HepG2 (cell line): ENCODE results near the gene SLC35E4. TPM values are rescaled to one million over a fixed set of nuclear protein-coding genes. Genes with fewer than 3 reads are reported as not detected.

Experiments used
- ATAC-seq: fragments of 200-7000 bp; cut with Tn5 transposase; 3 replicates; pipeline ENCODE4 v1.9.1; 2020; ENCODE audit warnings: mild to moderate bottlenecking, moderate library complexity
- BruUV-seq: library from RNA; stranded (reverse); fragments of 400-500 nt; replicated peaks from 2 replicates; lab custom pipeline; 2021; lab: Mats Ljungman, UMichigan
- CTCF ChIA-PET: fragments of 300-600 bp; formaldehyde crosslinking; extraction: SDS; loops from one replicate; lab custom pipeline; 2021; ENCODE audit warnings: low total read pairs, inconsistent platforms, low intra/inter-chr PET ratio; lab: Yijun Ruan, JAX
- POLR2A ChIA-PET: fragments of 350-600 bp; sonication (Branson Sonifier 250); formaldehyde crosslinking; loops from one replicate; lab custom pipeline; 2020; ENCODE audit warnings: antibody characterized with exemption, inconsistent platforms; lab: Yijun Ruan, JAX
- DNase-seq: peaks from one replicate; pipeline ENCODE4 v3.0.0-alpha.2; 2015; ENCODE audit warnings: low spot score
- FAIRE-seq: peaks from 3 replicates; lab custom pipeline; 2011; peaks lifted over from hg19 to GRCh38; lab: Jason Lieb, UNC
- H2AFZ ChIP-seq: one replicate; pipeline ENCODE4 v1.6.1; 2011; ENCODE audit warnings: low read length, inconsistent platforms
- H3K27ac ChIP-seq: fragments of 300-600 bp; 3 replicates; pipeline ENCODE4 v1.8.0; 2011; ENCODE audit warnings: mixed run types, mild to moderate bottlenecking, mixed read lengths, low read length, inconsistent platforms; ENCODE audit not compliant: insufficient read depth; ENCODE audit errors: extremely low read length
- H3K27me3 ChIP-seq, 2 experiments: fragments of 200-600 bp in 1 of 2; 2 replicates in 1 of 2; 3 replicates in 1 of 2; pipeline versions ENCODE4 v1.6.0 to v1.8.0; 2011; ENCODE audit warnings: low read length in 2 of 2, mild to moderate bottlenecking in 2 of 2, moderate library complexity in 2 of 2, inconsistent platforms in 1 of 2; ENCODE audit not compliant: insufficient read depth in 2 of 2, control insufficient read depth in 1 of 2
- H3K36me3 ChIP-seq, 2 experiments: fragments of 200-600 bp in 1 of 2; replicated peaks in 1 of 2; 2 replicates in 1 of 2; 3 replicates in 1 of 2; pipeline versions ENCODE4 v1.5.1 to v1.8.0; 2011; ENCODE audit warnings: low read length in 2 of 2, inconsistent platforms in 1 of 2; ENCODE audit not compliant: insufficient read depth in 2 of 2, control insufficient read depth in 1 of 2
- H3K4me1 ChIP-seq: 2 replicates; pipeline ENCODE4 v1.5.1; 2012; ENCODE audit warnings: low read length, inconsistent platforms; ENCODE audit not compliant: insufficient read depth
- H3K4me2 ChIP-seq: 2 replicates; pipeline ENCODE4 v1.6.0; 2011; ENCODE audit warnings: low read depth, low read length, inconsistent platforms
- H3K4me3 ChIP-seq, 3 experiments: fragments of 200-600 bp in 1 of 3; sonication (generic), shearing (Covaris generic) in 1 of 3; replicated peaks in 1 of 3; 2 replicates each; pipeline ENCODE4 v1.5.1; 2011 to 2016; ENCODE audit warnings: low read length in 3 of 3, inconsistent platforms in 2 of 3, low read depth in 2 of 3, mild to moderate bottlenecking in 2 of 3, control low read depth in 1 of 3, mixed read lengths in 1 of 3; ENCODE audit not compliant: insufficient read depth in 1 of 3
- H3K79me2 ChIP-seq: one replicate; pipeline ENCODE4 v1.6.1; 2011; ENCODE audit warnings: low read length, inconsistent platforms; ENCODE audit not compliant: insufficient read depth
- H3K9ac ChIP-seq: 2 replicates; pipeline ENCODE4 v1.6.0; 2011; ENCODE audit warnings: mild to moderate bottlenecking, low read depth, low read length, inconsistent platforms; ENCODE audit not compliant: insufficient read depth
- H3K9me3 ChIP-seq: 2 replicates; pipeline ENCODE4 v1.5.1; 2012; ENCODE audit warnings: mild to moderate bottlenecking, low read length
- H4K20me1 ChIP-seq: 2 replicates; pipeline ENCODE4 v1.6.0; 2011; ENCODE audit warnings: inconsistent platforms, mild to moderate bottlenecking, low read length, moderate library complexity; ENCODE audit not compliant: insufficient read depth
- ELF1 ChIP-seq: sonication (generic); formaldehyde crosslinking; IDR thresholded peaks from 2 replicates; pipeline ENCODE4 v1.4.0; 2020; ENCODE audit warnings: missing genetic modification reagents
- ETV6 ChIP-seq: sonication (generic); formaldehyde crosslinking; conservative IDR thresholded peaks from 2 replicates; pipeline ENCODE4 v1.4.0; 2020; ENCODE audit warnings: missing genetic modification reagents
- HNF4A ChIP-seq: sonication (generic); formaldehyde crosslinking; IDR thresholded peaks from 2 replicates; pipeline ENCODE4 v1.4.0; 2020; ENCODE audit warnings: missing genetic modification reagents
- REPIN1 ChIP-seq: sonication (generic); formaldehyde crosslinking; IDR thresholded peaks from 2 replicates; pipeline ENCODE4 v1.8.0; 2022; ENCODE audit warnings: missing genetic modification reagents, low read depth, mild to moderate bottlenecking, borderline replicate concordance
- ZNF207 ChIP-seq: fragments of 450-650 bp; IDR thresholded peaks from 2 replicates; pipeline ENCODE4 v1.6.1; 2016; ENCODE audit warnings: antibody characterized with exemption, borderline replicate concordance
- ZNF296 ChIP-seq: sonication (generic); formaldehyde crosslinking; conservative IDR thresholded peaks from 2 replicates; pipeline ENCODE4 v1.5.0; 2020; ENCODE audit warnings: mild to moderate bottlenecking, missing genetic modification reagents
- ZNF44 ChIP-seq: sonication (generic); formaldehyde crosslinking; IDR thresholded peaks from 2 replicates; pipeline ENCODE4 v1.5.1; 2020; ENCODE audit warnings: mild to moderate bottlenecking, missing genetic modification reagents
- ZNF484 ChIP-seq: sonication (generic); formaldehyde crosslinking; IDR thresholded peaks from 2 replicates; pipeline ENCODE4 v1.5.1; 2020; ENCODE audit warnings: mild to moderate bottlenecking, low read depth, missing genetic modification reagents, borderline replicate concordance
- WGBS: methylation state at CpG from one replicate; pipeline ENCODE4 v1.1.6; 2017; ENCODE audit warnings: low lambda C conversion rate; 5-methylcytosine and 5-hydroxymethylcytosine counted together
- in situ Hi-C: cut with HindIII; loops from 2 replicates; pipeline ENCODE4 v1.10.0; 2017; ENCODE audit warnings: low pct_unique_long_range_greater_than_20kb; ENCODE audit not compliant: extremely low pct_ligation_motif_present
- intact Hi-C: fragments of 100-400 bp; cut with micrococcal nuclease; formaldehyde crosslinking; loops from one replicate; pipeline ENCODE4 v1.10.0; 2022; ENCODE audit not compliant: unreplicated experiment
- polyA plus RNA-seq, 8 experiments: library from polyadenylated mRNA; depleted of rRNA in 3 of 8; stranded (reverse) in 7 of 8; unstranded in 1 of 8; fragments of >200 nt; fragmentation: Illumina TruSeq in 4 of 8; extraction: Trizol in 4 of 8; gene quantifications; 2 replicates each; pipeline versions ENCODE4 v1.2.1 to v1.2.3, GENCODE V29; 2011 to 2016; ENCODE audit warnings: low read depth in 4 of 8, missing spikeins in 1 of 8, mixed read lengths in 1 of 8; ENCODE audit not compliant: insufficient read depth in 1 of 8
- total RNA-seq, 5 experiments: library from RNA; depleted of rRNA; stranded (reverse); fragments of >200 nt; fragmentation: Illumina TruSeq; extraction: Trizol; gene quantifications; 2 replicates each; pipeline ENCODE4 v1.2.3, GENCODE V29; 2016; ENCODE audit warnings: low read depth in 1 of 5
- TF ChIP-seq, protein P1 (sequence below): sonication (generic); formaldehyde crosslinking; IDR thresholded peaks from 2 replicates; pipeline ENCODE4 v1.4.0; 2020; ENCODE audit warnings: missing genetic modification reagents, low read depth, mild to moderate bottlenecking, borderline replicate concordance
- TF ChIP-seq, protein P2 (sequence below): sonication (generic); formaldehyde crosslinking; IDR thresholded peaks from 2 replicates; pipeline ENCODE4 v1.8.1; 2023; ENCODE audit warnings: mild to moderate bottlenecking, missing genetic modification reagents

Gene SLC35E4
- total and polyA plus RNA-seq, 2 of the 13 experiments (the other 11 are each of a cell fraction or from before 2014, with no cell fraction given), result 0.07 to 0.15 TPM

DNA sequence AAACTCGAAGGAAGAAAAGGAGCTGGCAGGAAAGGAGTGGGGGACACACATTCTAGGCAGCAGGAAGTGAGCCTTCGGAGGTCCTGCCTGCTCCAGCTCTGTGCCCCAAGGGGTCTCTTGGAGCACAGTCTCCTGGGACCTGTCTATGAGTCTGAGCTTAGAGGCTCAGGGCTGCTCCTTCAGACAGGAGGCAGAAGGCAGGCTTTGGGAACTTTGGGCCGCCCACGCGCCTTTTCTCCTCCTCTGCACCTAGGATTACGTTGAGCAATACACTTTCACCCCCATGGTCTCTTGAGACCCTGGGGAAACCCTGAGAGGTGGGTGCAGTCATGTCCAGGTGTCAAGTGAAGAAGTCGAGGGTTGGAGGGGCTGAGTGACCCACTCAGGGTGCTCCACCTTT, 27.6 kb upstream of the SLC35E4 start:
- in situ Hi-C loops, result no loop called here
- Histone ChIP-seq H3K79me2 (no peaks in the 10 kb centered on the region), H4K20me1 (no peaks in the 10 kb centered on the region), H3K4me3 (no peak overlapping the region), H3K9me3 (no peaks in the 10 kb centered on the region), H3K4me1 (peaks cover 38% of the 10 kb centered on the region), H3K27ac (no peak overlapping the region), H3K9ac (no peak overlapping the region), H2AFZ (no peak overlapping the region), H3K4me2 (no peak overlapping the region), H3K27me3 (peaks cover 0 to 13% of the 10 kb centered on the region in 2 experiments; a peak in 3 of 5 replicates), H3K36me3 (no peaks in the 10 kb centered on the region)
- POLR2A ChIA-PET, result interaction anchor here (1.1 kb wide), 1 partner anchor 45 kb away, joined by 3 read pairs; no protein-coding TSS in a partner anchor
- intact Hi-C loops, result no loop called here
- no peak for FAIRE-seq
- TF ChIP-seq HNF4A (CRISPR knock-in tag), result no peak
- TF ChIP-seq ZNF207, result no peak
- TF ChIP-seq, protein P1, sequence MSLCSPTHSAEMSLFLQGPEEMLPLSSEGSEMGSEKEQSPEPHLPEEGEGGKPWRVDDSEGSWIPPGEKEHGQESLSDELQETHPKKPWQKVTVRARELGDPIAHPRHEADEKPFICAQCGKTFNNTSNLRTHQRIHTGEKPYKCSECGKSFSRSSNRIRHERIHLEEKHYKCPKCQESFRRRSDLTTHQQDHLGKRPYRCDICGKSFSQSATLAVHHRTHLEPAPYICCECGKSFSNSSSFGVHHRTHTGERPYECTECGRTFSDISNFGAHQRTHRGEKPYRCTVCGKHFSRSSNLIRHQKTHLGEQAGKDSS (CRISPR knock-in tag), result no peak
- TF ChIP-seq, protein P2, sequence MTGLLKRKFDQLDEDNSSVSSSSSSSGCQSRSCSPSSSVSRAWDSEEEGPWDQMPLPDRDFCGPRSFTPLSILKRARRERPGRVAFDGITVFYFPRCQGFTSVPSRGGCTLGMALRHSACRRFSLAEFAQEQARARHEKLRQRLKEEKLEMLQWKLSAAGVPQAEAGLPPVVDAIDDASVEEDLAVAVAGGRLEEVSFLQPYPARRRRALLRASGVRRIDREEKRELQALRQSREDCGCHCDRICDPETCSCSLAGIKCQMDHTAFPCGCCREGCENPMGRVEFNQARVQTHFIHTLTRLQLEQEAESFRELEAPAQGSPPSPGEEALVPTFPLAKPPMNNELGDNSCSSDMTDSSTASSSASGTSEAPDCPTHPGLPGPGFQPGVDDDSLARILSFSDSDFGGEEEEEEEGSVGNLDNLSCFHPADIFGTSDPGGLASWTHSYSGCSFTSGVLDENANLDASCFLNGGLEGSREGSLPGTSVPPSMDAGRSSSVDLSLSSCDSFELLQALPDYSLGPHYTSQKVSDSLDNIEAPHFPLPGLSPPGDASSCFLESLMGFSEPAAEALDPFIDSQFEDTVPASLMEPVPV, result no peak
- TF ChIP-seq ZNF484 (CRISPR knock-in tag), result no peak
- no peak for TF ChIP-seq ZNF44 (CRISPR knock-in tag)
- no peak for TF ChIP-seq ELF1 (CRISPR knock-in tag)
- no peak for TF ChIP-seq ETV6 (CRISPR knock-in tag)
- TF ChIP-seq REPIN1 (CRISPR knock-in tag), result no peak
- no peak for TF ChIP-seq ZNF296 (CRISPR knock-in tag)
- no TSS peak for BruUV-seq
- ATAC-seq, result no peak
- DNase-seq, result no peak
- WGBS, result 41% methylated on average over 7 of the region's 7 CpGs
- CTCF ChIA-PET, result no interaction called here
